Brain microvascular endothelial cell (primary cell): ENCODE results near the gene HES1.

Experiments
- DNase-seq: peaks from one replicate; pipeline ENCODE4 v3.0.0-alpha.2; 2020
- H3K27ac ChIP-seq: fragments of 250-450 bp; sonication (Bioruptor Pico); 2 replicates; pipeline ENCODE4 v1.5.1; 2020; ENCODE audit warnings: mild to moderate bottlenecking, moderate library complexity
- H3K27me3 ChIP-seq: fragments of 250-450 bp; sonication (Bioruptor Pico); replicated peaks from 2 replicates; pipeline ENCODE4 v1.5.1; 2020; ENCODE audit warnings: mild to moderate bottlenecking
- H3K36me3 ChIP-seq: fragments of 250-450 bp; sonication (Bioruptor Pico); replicated peaks from 2 replicates; pipeline ENCODE4 v1.5.1; 2020; ENCODE audit warnings: mild to moderate bottlenecking
- H3K4me3 ChIP-seq: 2 replicates; pipeline ENCODE4 v1.5.1; 2011; ENCODE audit warnings: low read depth, mild to moderate bottlenecking, control low read depth, low read length, moderate library complexity
- CTCF ChIP-seq: IDR thresholded peaks from 2 replicates; pipeline ENCODE4 v1.5.1; 2011; ENCODE audit warnings: low read depth, mild to moderate bottlenecking, moderate library complexity, low read length, control low read depth, inconsistent platforms; ENCODE audit errors: missing control alignments
- in situ Hi-C: cut with HindIII; loops from 2 replicates; pipeline ENCODE4 v1.10.0; 2017; ENCODE audit warnings: low sequenced_read_pairs, low pct_ligation_motif_present

Gene HES1

GRCh38 chr3:194100856-194101390, 35.0 kb upstream of the HES1 start:
- TF ChIP-seq CTCF = no peak
- Histone ChIP-seq H3K27ac (no peak overlapping the region), H3K36me3 (no peaks in the 10 kb centered on the region), H3K27me3 (peaks cover 69% of the 10 kb centered on the region), H3K4me3 (no peak overlapping the region)
- no peak for DNase-seq
- in situ Hi-C loops = no loop called here

GRCh38 chr3:194101592-194102432, 34.1 kb upstream of the HES1 start:
- H3K27ac ChIP-seq = no peak overlapping the region
- TF ChIP-seq CTCF = no peak
- in situ Hi-C loops = no loop called here
- no peaks in the 10 kb centered on the region for H3K36me3 ChIP-seq
- H3K4me3 ChIP-seq = no peak overlapping the region
- no peak for DNase-seq
- H3K27me3 ChIP-seq = peaks cover 72% of the 10 kb centered on the region

GRCh38 chr3:194102436-194102835, 33.5 kb upstream of the HES1 start:
- Histone ChIP-seq H3K27me3 (peaks cover 75% of the 10 kb centered on the region), H3K36me3 (no peaks in the 10 kb centered on the region), H3K4me3 (no peak overlapping the region), H3K27ac (no peak overlapping the region)
- no peak for TF ChIP-seq CTCF
- DNase-seq = no peak
- in situ Hi-C loops = no loop called here

GRCh38 chr3:194103505-194103904, 32.4 kb upstream of the HES1 start:
- in situ Hi-C loops = no loop called here
- TF ChIP-seq CTCF = no peak
- Histone ChIP-seq H3K27me3 (peaks cover 73% of the 10 kb centered on the region), H3K27ac (no peak overlapping the region), H3K4me3 (no peak overlapping the region), H3K36me3 (no peaks in the 10 kb centered on the region)
- no peak for DNase-seq

- Histone ChIP-seq H3K4me3 (no peak overlapping the region), H3K27me3 (peaks cover 67% of the 10 kb centered on the region), H3K36me3 (no peaks in the 10 kb centered on the region), H3K27ac (no peak overlapping the region)
- no peak for TF ChIP-seq CTCF
- no peak for DNase-seq
- in situ Hi-C loops = no loop called here
Measured at GRCh38 chr3:194103983-194104751, 31.8 kb upstream of the HES1 start.
